DND-41 (cell line): ENCODE measurements around the gene KRTAP5-11.
"Not testable (repeated sequence)": the region's sequence is repeated elsewhere in the genome, so short reads cannot be mapped to it uniquely, and the experiment has no call there.

Experiments
- ATAC-seq: fragments of 200-7000 bp; cut with Tn5 transposase; 3 replicates; pipeline ENCODE4 v1.9.1; 2021; ENCODE audit warnings: low read depth; ENCODE audit not compliant: insufficient read depth
- DNase-seq: peaks from one replicate; pipeline ENCODE4 v3.0.0-alpha.2; 2020
- H2AFZ ChIP-seq: 2 replicates; pipeline ENCODE4 v1.6.0; 2012; ENCODE audit warnings: low read depth, low read length
- H3K27ac ChIP-seq: 2 replicates; pipeline ENCODE4 v1.5.1; 2012; ENCODE audit warnings: low read length, inconsistent platforms
- H3K27me3 ChIP-seq: fragments of 200-600 bp; sonication (generic); 2 replicates; pipeline ENCODE4 v1.6.0; 2012; ENCODE audit warnings: low read length, mild to moderate bottlenecking, inconsistent platforms; ENCODE audit not compliant: insufficient read depth, poor library complexity
- H3K36me3 ChIP-seq: 2 replicates; pipeline ENCODE4 v1.5.1; 2012; ENCODE audit warnings: low read length, inconsistent platforms; ENCODE audit not compliant: insufficient read depth
- H3K4me1 ChIP-seq: 2 replicates; pipeline ENCODE4 v1.5.1; 2012; ENCODE audit warnings: mild to moderate bottlenecking, low read length; ENCODE audit not compliant: insufficient read depth
- H3K4me2 ChIP-seq: 2 replicates; pipeline ENCODE4 v1.6.0; 2012; ENCODE audit warnings: mild to moderate bottlenecking, moderate library complexity, low read length, inconsistent platforms; ENCODE audit not compliant: insufficient read depth
- H3K4me3 ChIP-seq, 2 experiments: fragments of 200-600 bp in 1 of 2; shearing (Covaris generic) in 1 of 2; 2 replicates each; pipeline ENCODE4 v1.5.1; 2012 to 2016; ENCODE audit warnings: inconsistent platforms in 2 of 2, low read length in 2 of 2, mild to moderate bottlenecking in 2 of 2, low read depth in 1 of 2, moderate library complexity in 1 of 2
- H3K79me2 ChIP-seq: 2 replicates; pipeline ENCODE4 v1.6.0; 2012; ENCODE audit warnings: low read length, inconsistent platforms; ENCODE audit not compliant: insufficient read depth
- H3K9ac ChIP-seq: 2 replicates; pipeline ENCODE4 v1.6.0; 2012; ENCODE audit warnings: low read depth, mild to moderate bottlenecking, inconsistent platforms, low read length, moderate library complexity
- H3K9me3 ChIP-seq: 2 replicates; pipeline ENCODE4 v1.5.1; 2012; ENCODE audit warnings: low read length, moderate library complexity, mild to moderate bottlenecking, inconsistent platforms; ENCODE audit not compliant: insufficient read depth, severe bottlenecking
- H4K20me1 ChIP-seq: 2 replicates; pipeline ENCODE4 v1.6.0; 2012; ENCODE audit warnings: low read length; ENCODE audit not compliant: insufficient read depth
- TF ChIP-seq, protein P1 (sequence below): IDR thresholded peaks from 2 replicates; pipeline ENCODE4 v1.5.1; 2012; ENCODE audit warnings: borderline replicate concordance, low read length, moderate library complexity, mild to moderate bottlenecking; ENCODE audit not compliant: poor library complexity, severe bottlenecking; ENCODE audit errors: extremely low read depth

The KRTAP5-11 gene

GRCh38 chr11:71604798-71605488 is 22.3 kb upstream of the KRTAP5-11 start:
- not testable (repeated sequence) for H3K4me1 ChIP-seq, H3K4me2 ChIP-seq, H3K9ac ChIP-seq, H3K9me3 ChIP-seq, H2AFZ ChIP-seq, H3K36me3 ChIP-seq, H3K27ac ChIP-seq, H3K27me3 ChIP-seq, H3K4me3 ChIP-seq, H3K79me2 ChIP-seq, H4K20me1 ChIP-seq, ATAC-seq
- TF ChIP-seq, protein P1, sequence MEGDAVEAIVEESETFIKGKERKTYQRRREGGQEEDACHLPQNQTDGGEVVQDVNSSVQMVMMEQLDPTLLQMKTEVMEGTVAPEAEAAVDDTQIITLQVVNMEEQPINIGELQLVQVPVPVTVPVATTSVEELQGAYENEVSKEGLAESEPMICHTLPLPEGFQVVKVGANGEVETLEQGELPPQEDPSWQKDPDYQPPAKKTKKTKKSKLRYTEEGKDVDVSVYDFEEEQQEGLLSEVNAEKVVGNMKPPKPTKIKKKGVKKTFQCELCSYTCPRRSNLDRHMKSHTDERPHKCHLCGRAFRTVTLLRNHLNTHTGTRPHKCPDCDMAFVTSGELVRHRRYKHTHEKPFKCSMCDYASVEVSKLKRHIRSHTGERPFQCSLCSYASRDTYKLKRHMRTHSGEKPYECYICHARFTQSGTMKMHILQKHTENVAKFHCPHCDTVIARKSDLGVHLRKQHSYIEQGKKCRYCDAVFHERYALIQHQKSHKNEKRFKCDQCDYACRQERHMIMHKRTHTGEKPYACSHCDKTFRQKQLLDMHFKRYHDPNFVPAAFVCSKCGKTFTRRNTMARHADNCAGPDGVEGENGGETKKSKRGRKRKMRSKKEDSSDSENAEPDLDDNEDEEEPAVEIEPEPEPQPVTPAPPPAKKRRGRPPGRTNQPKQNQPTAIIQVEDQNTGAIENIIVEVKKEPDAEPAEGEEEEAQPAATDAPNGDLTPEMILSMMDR, result peak; percentile 37
- peak; percentile 36 for DNase-seq

DNA sequence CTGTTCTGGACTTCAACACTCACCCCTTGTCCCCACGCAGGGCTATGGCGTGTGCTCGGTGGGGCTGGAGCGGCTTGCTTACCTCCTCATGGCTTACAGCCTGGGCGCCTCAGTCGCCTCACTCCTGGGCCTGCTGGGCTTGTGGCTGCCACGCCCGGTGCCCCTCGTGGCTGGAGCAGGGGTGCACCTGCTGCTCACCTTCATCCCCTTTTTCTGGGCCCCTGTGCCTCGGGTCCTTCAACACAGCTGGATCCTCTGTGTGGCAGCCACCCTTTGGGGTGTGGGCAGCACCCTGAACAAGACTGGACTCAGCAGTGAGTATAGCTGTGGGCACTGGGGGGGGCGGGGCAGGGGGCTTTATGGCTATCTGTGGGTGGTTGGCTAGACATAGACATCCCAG is 20.5 kb upstream of the KRTAP5-11 start:
- not testable (repeated sequence) for H3K27me3 ChIP-seq, H2AFZ ChIP-seq, H4K20me1 ChIP-seq, ATAC-seq, H3K79me2 ChIP-seq, H3K9me3 ChIP-seq, H3K4me3 ChIP-seq, DNase-seq, H3K9ac ChIP-seq, H3K36me3 ChIP-seq, H3K27ac ChIP-seq, H3K4me2 ChIP-seq, H3K4me1 ChIP-seq

- not testable (repeated sequence) for H3K36me3 ChIP-seq, H3K9ac ChIP-seq, H2AFZ ChIP-seq, H3K27me3 ChIP-seq, H4K20me1 ChIP-seq, H3K4me2 ChIP-seq, DNase-seq, H3K9me3 ChIP-seq, H3K79me2 ChIP-seq, H3K4me3 ChIP-seq, ATAC-seq, H3K4me1 ChIP-seq, H3K27ac ChIP-seq
Measured at GRCh38 chr11:71589546-71589920, 6.9 kb upstream of the KRTAP5-11 start.

- H3K4me1 ChIP-seq, H3K4me3 ChIP-seq, H3K27me3 ChIP-seq, H4K20me1 ChIP-seq, DNase-seq, H3K27ac ChIP-seq, H3K4me2 ChIP-seq, ATAC-seq, H2AFZ ChIP-seq, H3K9ac ChIP-seq, H3K9me3 ChIP-seq, H3K36me3 ChIP-seq, H3K79me2 ChIP-seq: not testable (repeated sequence)
Measured at GRCh38 chr11:71588822-71589545, 6.3 kb upstream of the KRTAP5-11 start.

- H3K4me1 ChIP-seq, DNase-seq, H2AFZ ChIP-seq, H3K9ac ChIP-seq, H4K20me1 ChIP-seq, ATAC-seq, H3K4me2 ChIP-seq, H3K27me3 ChIP-seq, H3K36me3 ChIP-seq, H3K9me3 ChIP-seq, H3K27ac ChIP-seq, H3K79me2 ChIP-seq, H3K4me3 ChIP-seq: not testable (repeated sequence)
Measured at GRCh38 chr11:71588314-71588713, 5.6 kb upstream of the KRTAP5-11 start.

- H3K4me1 ChIP-seq, H3K4me2 ChIP-seq, H3K27me3 ChIP-seq, H3K36me3 ChIP-seq, H2AFZ ChIP-seq, H3K9ac ChIP-seq, H3K9me3 ChIP-seq, ATAC-seq, H3K27ac ChIP-seq, DNase-seq, H4K20me1 ChIP-seq, H3K4me3 ChIP-seq, H3K79me2 ChIP-seq: not testable (repeated sequence)
Measured at GRCh38 chr11:71585673-71586072, 3.0 kb upstream of the KRTAP5-11 start.

DNA sequence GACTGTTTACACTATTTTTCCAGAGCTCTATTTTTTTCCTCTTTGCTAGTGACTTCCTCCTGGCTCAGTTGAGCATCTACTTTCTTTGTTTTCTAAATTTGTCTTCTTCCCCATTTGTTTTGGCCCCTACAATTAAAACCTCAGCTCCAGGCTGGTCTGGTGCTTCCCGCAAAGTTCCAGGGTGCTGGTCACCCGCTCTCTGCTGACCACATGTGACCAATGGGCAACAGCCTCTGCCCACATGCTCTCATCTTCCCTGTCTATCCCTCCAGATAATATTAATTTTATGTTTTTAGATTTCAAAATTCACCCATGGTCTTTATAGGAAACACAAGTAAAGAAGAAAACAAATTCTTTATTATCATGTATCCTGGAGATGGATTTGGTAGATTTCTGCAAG is 294 bp upstream of the KRTAP5-11 start:
- H3K4me2 ChIP-seq, H3K36me3 ChIP-seq, H3K4me1 ChIP-seq, H3K9me3 ChIP-seq, ATAC-seq, H3K4me3 ChIP-seq, H3K27ac ChIP-seq, H3K79me2 ChIP-seq, H4K20me1 ChIP-seq, H2AFZ ChIP-seq, H3K27me3 ChIP-seq, DNase-seq, H3K9ac ChIP-seq: not testable (repeated sequence)
